ENCODE measurements around the gene KDM7A. TPM values are rescaled to one million over a fixed set of nuclear protein-coding genes. Genes with fewer than 3 reads are reported as not detected.

The KDM7A gene
- total RNA-seq, result 4.8 and 5.2 TPM in 2 replicates

GRCh38 chr7:140176811-140177702 lies at the start of gene KDM7A:
Gene KDM7A (minus strand): TSS chr7:140176983. CDS start chr7:140176937, 46 bp downstream.

GRCh38 chr7:140062528-140063299 lies 114.1 kb downstream of the KDM7A start, which contains the start of gene PARP12:
Gene PARP12 (minus strand): TSS chr7:140062951. CDS start chr7:140062847, 104 bp downstream.

Other genes starting within 250 kb of the KDM7A start
- gene PARP12, start 114.0 kb downstream of the KDM7A start, total RNA-seq, result 8.9 and 17.3 TPM in 2 replicates
- 74.4 and 77.5 TPM in 2 replicates for gene SLC37A3, start 221.5 kb upstream of the KDM7A start, total RNA-seq
- gene RAB19, start 227.1 kb upstream of the KDM7A start, total RNA-seq, result not detected in 2 replicates

Data from smooth muscle cell of the umbilical artery (primary cell).